DOHH2 (cell line): ENCODE results near the gene PCDHGC4.

Experiments
- H3F3A ChIP-seq: fragments of 200-600 bp; sonication (generic), shearing (Covaris generic); 2 replicates; pipeline ENCODE4 v1.6.0; 2016; ENCODE audit warnings: antibody characterized with exemption, mild to moderate bottlenecking; ENCODE audit not compliant: control insufficient read depth, insufficient read depth
- H3K27ac ChIP-seq: fragments of 200-600 bp; sonication (generic); 2 replicates; pipeline ENCODE4 v1.5.1; 2014; ENCODE audit warnings: low read depth, mild to moderate bottlenecking, low read length, moderate library complexity
- H3K27me3 ChIP-seq: fragments of 200-600 bp; sonication (generic); 2 replicates; pipeline ENCODE4 v1.6.1; 2014; ENCODE audit warnings: mild to moderate bottlenecking, low read length, mixed read lengths; ENCODE audit not compliant: control insufficient read depth
- H3K36me3 ChIP-seq: fragments of 200-600 bp; sonication (generic); 2 replicates; pipeline ENCODE4 v1.6.1; 2014; ENCODE audit warnings: mild to moderate bottlenecking, low read length, moderate library complexity, mixed read lengths; ENCODE audit not compliant: control insufficient read depth
- H3K4me1 ChIP-seq: fragments of 200-600 bp; sonication (generic); 2 replicates; pipeline ENCODE4 v1.6.1; 2014; ENCODE audit warnings: mild to moderate bottlenecking, low read length, mixed read lengths; ENCODE audit not compliant: control insufficient read depth
- H3K4me2 ChIP-seq: fragments of 200-600 bp; sonication (generic); 2 replicates; pipeline ENCODE4 v1.6.0; 2014; ENCODE audit warnings: mild to moderate bottlenecking, low read length, moderate library complexity
- H3K4me3 ChIP-seq: fragments of 200-600 bp; sonication (generic); 2 replicates; pipeline ENCODE4 v1.5.1; 2014; ENCODE audit warnings: mild to moderate bottlenecking, low read length, mixed read lengths
- H3K79me2 ChIP-seq: fragments of 200-600 bp; sonication (generic); 2 replicates; pipeline ENCODE4 v1.6.1; 2014; ENCODE audit warnings: mild to moderate bottlenecking, low read length, mixed read lengths; ENCODE audit not compliant: control insufficient read depth
- H3K9me2 ChIP-seq: fragments of 200-600 bp; sonication (generic); replicated peaks from 2 replicates; pipeline ENCODE4 v1.6.1; 2014; ENCODE audit warnings: mild to moderate bottlenecking, low read length, mixed read lengths; ENCODE audit not compliant: control insufficient read depth
- H3K9me3 ChIP-seq: fragments of 200-600 bp; sonication (generic); 2 replicates; pipeline ENCODE4 v1.6.1; 2014; ENCODE audit warnings: antibody characterized with exemption, low read length, mixed read lengths; ENCODE audit not compliant: control insufficient read depth, insufficient read depth
- H4K20me1 ChIP-seq: fragments of 200-600 bp; sonication (generic); 2 replicates; pipeline ENCODE4 v1.6.0; 2014; ENCODE audit warnings: low read depth, mild to moderate bottlenecking, antibody characterized with exemption, low read length, moderate library complexity; ENCODE audit not compliant: control insufficient read depth, insufficient read depth
- EZH2phosphoT487 ChIP-seq: fragments of 200-600 bp; sonication (generic); IDR thresholded peaks from 2 replicates; pipeline ENCODE4 v1.6.1; 2017; ENCODE audit warnings: borderline replicate concordance, mild to moderate bottlenecking, antibody characterized with exemption, low read length, moderate library complexity, mixed read lengths
- TF ChIP-seq, protein P1 (sequence below): fragments of 200-600 bp; sonication (generic); IDR thresholded peaks from one replicate; pipeline ENCODE4 v1.5.1; 2014; ENCODE audit warnings: antibody characterized with exemption, mild to moderate bottlenecking, low read depth, low read length; ENCODE audit not compliant: poor library complexity, severe bottlenecking

The PCDHGC4 gene

DNA sequence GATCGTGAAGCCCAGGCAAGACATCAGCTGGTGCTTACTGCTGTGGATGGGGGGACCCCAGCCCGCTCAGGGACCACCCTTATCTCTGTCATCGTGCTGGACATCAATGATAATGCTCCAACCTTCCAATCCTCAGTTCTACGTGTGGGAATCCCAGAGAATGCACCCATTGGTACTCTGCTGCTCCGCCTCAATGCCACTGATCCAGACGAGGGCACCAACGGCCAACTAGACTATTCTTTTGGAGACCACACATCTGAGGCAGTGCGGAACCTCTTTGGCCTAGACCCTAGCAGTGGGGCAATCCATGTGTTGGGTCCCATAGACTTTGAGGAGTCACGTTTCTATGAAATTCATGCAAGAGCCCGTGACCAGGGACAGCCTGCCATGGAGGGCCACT lies 5.0 kb downstream of the PCDHGC4 start:
- TF ChIP-seq, protein P1, sequence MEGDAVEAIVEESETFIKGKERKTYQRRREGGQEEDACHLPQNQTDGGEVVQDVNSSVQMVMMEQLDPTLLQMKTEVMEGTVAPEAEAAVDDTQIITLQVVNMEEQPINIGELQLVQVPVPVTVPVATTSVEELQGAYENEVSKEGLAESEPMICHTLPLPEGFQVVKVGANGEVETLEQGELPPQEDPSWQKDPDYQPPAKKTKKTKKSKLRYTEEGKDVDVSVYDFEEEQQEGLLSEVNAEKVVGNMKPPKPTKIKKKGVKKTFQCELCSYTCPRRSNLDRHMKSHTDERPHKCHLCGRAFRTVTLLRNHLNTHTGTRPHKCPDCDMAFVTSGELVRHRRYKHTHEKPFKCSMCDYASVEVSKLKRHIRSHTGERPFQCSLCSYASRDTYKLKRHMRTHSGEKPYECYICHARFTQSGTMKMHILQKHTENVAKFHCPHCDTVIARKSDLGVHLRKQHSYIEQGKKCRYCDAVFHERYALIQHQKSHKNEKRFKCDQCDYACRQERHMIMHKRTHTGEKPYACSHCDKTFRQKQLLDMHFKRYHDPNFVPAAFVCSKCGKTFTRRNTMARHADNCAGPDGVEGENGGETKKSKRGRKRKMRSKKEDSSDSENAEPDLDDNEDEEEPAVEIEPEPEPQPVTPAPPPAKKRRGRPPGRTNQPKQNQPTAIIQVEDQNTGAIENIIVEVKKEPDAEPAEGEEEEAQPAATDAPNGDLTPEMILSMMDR = no peak
- TF ChIP-seq EZH2phosphoT487 = no peak
- Histone ChIP-seq H3K9me3 (no peaks in the 10 kb centered on the region), H3K4me3 (no peak overlapping the region), H3K9me2 (no peaks in the 10 kb centered on the region), H3K4me1 (peaks cover 61% of the 10 kb centered on the region), H3F3A (peaks cover 5% of the 10 kb centered on the region; the same call in 1 of the 2 replicates), H3K79me2 (peaks cover 91% of the 10 kb centered on the region), H3K4me2 (no peak overlapping the region), H3K27ac (no peak overlapping the region), H3K36me3 (peaks cover 94% of the 10 kb centered on the region), H3K27me3 (no peaks in the 10 kb centered on the region), H4K20me1 (no peaks in the 10 kb centered on the region)

DNA sequence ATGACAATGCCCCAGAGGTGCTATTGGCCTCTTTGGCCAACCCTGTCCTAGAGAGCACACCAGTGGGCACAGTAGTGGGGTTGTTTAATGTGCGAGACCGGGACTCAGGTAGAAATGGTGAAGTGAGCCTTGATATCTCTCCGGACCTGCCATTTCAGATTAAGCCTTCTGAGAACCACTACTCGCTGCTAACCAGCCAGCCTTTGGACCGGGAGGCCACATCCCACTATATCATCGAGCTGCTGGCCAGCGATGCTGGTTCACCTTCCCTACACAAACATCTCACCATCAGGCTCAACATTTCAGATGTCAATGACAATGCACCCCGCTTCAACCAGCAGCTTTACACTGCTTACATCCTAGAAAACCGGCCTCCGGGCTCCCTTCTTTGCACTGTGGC lies 5.4 kb downstream of the PCDHGC4 start:
- peaks cover 5% of the 10 kb centered on the region; the same call in 1 of the 2 replicates for H3F3A ChIP-seq
- H3K36me3 ChIP-seq = peaks cover 94% of the 10 kb centered on the region
- peaks cover 89% of the 10 kb centered on the region for H3K79me2 ChIP-seq
- H3K4me2 ChIP-seq = peak overlapping the region; percentile 63; the same call in 1 of the 2 replicates
- peaks cover 66% of the 10 kb centered on the region for H3K4me1 ChIP-seq
- no peaks in the 10 kb centered on the region for H3K9me2 ChIP-seq
- no peaks in the 10 kb centered on the region for H3K9me3 ChIP-seq
- H3K4me3 ChIP-seq = no peak overlapping the region
- H3K27ac ChIP-seq = no peak overlapping the region
- TF ChIP-seq EZH2phosphoT487 = no peak
- TF ChIP-seq, protein P1 = no peak
- H4K20me1 ChIP-seq = no peaks in the 10 kb centered on the region
- H3K27me3 ChIP-seq = no peaks in the 10 kb centered on the region

DNA sequence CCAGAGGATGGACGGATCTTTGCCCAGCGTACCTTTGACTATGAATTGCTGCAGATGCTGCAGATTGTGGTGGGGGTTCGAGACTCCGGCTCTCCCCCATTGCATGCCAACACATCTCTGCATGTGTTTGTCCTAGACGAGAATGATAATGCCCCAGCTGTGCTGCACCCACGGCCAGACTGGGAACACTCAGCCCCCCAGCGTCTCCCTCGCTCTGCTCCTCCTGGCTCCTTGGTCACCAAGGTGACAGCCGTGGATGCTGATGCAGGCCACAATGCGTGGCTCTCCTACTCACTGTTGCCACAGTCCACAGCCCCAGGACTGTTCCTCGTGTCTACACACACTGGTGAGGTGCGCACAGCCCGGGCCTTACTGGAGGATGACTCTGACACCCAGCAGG lies 5.9 kb downstream of the PCDHGC4 start:
- H3K36me3 ChIP-seq = peaks cover 94% of the 10 kb centered on the region
- H3F3A ChIP-seq = peaks cover 5% of the 10 kb centered on the region; the same call in 1 of the 2 replicates
- TF ChIP-seq, protein P1 = no peak
- TF ChIP-seq EZH2phosphoT487 = no peak
- peak overlapping the region; percentile 63 for H3K4me2 ChIP-seq
- H3K4me1 ChIP-seq = peaks cover 71% of the 10 kb centered on the region
- H3K4me3 ChIP-seq = peak overlapping the region; percentile 58
- no peak overlapping the region for H3K27ac ChIP-seq
- no peaks in the 10 kb centered on the region for H4K20me1 ChIP-seq
- H3K79me2 ChIP-seq = peaks cover 84% of the 10 kb centered on the region
- no peaks in the 10 kb centered on the region for H3K9me2 ChIP-seq
- H3K9me3 ChIP-seq = no peaks in the 10 kb centered on the region
- H3K27me3 ChIP-seq = no peaks in the 10 kb centered on the region
